AG20443 (cell line): ENCODE measurements around the gene SOX21.
A peak's percentile ranks its signal among the peaks of the same experiment; 100 is the strongest.

ENCODE experiments used
- DNase-seq: peaks from one replicate; pipeline ENCODE4 v3.0.0; 2012; ENCODE audit warnings: low spot score, mixed read lengths

The SOX21 gene

DNA sequence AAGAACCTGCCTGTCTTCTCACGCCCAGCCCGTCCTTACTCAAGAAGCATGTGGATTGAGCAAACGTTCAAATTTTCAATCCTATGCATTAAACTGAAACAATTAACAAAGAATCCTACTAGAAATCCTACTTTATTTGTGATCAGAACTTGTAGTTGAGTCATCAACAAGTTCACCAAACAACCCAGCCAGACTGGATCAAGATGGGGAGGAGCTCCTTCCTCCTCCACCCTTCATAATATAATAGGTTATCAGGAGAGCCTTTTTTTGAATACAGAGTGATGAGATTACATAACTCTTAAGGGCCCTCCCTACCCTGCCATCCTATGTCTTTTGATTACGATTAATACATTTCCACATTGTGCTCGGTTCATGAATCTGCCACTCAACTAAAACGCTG, 32.7 kb downstream of the SOX21 start:
- no peak for DNase-seq

DNA sequence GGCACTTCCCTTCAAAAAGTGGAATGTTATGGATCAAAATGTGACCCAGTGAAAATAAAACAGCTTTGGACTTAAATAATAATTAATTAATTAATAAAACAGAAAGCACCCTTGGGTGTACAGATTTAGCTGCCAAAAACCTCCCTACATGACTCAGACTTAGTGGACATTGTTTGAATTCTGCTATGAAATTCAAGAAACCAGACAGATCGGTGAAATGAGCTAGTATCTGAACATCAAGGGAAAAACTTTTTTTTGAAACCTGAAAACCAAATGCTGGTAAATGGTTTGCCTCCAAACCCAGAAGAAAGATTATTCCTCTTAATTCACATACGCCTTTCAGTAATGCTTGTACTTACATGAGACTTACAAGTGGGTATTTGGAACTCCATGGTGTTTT, 33.5 kb downstream of the SOX21 start:
- DNase-seq: no peak

DNA sequence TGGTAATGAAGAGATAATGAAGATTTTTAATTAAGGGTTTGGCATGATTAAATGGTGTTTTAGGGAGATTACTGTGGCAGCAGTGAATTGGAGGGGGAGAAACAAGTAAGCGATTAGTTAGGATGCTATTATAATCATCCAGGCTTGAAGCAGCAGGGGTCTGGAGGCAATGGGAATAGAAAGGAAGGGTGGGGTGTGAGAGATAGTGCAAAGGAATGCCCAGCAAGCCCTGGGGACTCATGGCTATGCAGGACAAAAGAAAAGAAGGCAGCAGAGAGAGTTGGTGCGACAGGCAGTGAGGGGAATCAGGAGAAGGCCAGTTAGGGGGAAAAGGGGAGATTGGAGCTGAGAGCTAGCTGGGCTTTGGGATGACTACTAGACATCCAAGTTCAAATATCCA, 34.5 kb downstream of the SOX21 start:
- DNase-seq: no peak

DNA sequence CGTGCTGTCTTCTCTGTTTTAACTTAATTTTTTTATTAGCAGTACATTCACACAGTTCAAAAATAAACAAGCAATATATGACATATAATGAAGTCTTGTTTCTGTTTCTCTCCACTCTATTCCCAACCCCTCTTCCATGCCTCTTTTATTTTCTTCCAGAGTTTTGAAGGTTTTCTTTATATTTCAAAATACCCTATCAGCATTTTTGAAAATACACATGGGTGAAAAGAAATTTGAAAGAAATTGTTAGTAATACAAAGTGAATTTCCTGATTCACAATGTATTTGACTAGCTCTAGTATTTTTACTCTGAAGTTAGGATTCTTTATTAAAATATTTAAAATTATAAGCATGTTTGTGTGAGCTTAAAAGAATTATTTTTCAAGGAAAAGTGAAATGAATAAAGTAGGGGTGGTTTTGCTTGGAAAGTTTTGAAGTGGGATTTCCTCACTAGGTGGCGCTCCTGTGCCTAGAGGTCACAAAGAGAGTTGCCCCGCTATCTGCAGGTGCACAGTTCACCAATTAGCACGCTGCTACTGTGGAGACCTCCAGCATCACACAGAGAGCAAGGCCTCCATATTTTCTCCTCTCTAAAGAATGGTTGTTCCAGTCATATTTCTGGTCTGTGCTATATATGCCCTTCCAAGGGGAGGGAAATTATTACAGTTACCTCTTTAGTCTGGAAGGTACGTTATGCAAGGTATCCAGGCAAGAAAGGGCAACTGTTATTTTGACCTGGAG, 37.6 kb downstream of the SOX21 start:
- peak; percentile 61 for DNase-seq

DNA sequence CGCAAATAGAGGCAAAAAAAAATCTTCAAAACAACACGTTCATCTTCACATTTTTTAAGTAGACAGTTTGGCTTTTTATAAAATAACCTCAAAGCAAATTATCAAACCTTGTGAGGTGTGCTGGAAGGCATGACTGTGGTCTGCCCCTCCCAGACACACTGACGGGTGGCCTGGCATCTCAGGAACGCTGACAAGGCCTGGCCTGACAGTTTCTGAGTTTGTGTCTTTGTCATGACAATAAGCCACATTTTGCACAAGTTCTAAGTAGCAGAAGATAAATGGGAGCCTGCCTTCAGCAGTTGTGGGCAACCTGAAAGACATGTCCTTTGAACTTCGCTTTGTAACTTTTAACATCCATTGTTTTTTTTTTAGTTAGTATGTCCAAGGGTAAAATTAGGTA, 38.5 kb downstream of the SOX21 start:
- DNase-seq: no peak

DNA sequence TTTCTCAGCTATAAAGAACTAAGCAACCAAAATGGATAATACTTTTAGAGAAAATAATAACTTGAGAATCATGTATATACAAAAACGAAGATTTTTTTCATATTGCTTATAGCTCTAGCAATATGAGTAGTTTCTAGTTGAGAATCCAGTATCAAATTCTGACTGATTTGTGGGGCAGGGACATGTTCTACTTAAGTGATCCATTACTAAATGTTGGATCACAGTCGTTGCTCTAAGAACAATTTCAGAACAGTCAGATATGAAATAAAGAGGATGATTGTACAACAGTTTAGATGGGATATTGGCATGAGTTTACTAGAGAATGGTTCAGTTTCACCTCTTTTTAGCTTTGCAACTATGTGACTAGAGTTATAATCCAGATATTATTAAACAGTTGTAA, 39.9 kb downstream of the SOX21 start:
- no peak for DNase-seq

DNA sequence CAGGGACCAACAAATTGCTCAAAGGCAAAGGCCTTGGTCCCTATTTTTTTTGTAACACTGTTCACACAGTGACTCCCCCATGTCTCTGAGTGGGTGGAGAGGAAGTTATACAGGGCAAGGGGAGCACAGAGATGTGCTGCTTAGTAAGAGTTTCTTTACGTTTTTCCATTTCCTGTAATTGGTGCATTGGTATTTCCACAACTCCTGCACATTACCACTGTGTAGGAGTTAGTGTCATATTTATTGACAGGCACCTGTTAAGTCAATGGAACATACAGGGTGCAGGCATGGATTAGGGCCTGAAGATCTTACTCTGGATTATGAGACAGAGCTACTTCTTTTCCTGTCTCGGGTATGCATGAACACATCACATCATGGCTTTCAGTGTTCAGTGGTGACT, 45.2 kb downstream of the SOX21 start:
- no peak for DNase-seq

DNA sequence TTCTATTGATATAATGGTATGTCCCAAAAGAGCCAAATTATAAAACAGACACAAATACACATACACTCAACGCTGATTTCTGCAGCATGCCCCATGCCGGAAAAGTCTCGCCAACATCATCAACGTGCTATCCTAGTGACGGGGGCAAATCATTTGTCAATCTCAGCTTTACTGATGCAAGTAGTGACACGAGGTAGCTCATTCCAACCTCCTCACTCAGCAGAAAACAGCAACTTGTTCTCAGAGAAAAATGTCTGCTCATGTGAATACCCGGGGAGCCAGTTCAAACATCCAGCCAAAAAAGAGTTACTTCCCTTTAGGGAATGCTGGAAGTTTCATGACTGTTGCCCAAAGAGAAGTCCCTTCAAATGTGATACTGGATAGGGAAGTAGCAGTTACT, 46.3 kb downstream of the SOX21 start:
- DNase-seq: no peak

DNA sequence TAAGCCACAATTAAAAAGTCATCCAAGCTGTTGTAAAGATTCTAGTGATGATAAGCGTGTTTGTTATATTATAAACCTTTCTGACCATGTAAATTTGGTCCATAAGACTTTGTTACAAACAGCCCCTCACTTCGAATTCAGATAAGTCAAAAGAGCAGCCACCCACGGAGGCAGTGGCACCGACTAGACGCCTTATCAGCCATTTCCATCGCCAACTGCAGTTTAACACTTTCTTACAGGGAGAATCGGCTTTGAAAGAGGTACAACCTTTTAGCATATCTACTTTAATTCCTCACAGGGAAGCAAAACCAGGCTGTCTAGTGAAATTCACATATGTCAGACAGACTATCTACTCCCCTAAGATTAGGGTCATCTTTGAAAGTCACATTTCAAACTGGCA, 47.5 kb downstream of the SOX21 start:
- DNase-seq: no peak

DNA sequence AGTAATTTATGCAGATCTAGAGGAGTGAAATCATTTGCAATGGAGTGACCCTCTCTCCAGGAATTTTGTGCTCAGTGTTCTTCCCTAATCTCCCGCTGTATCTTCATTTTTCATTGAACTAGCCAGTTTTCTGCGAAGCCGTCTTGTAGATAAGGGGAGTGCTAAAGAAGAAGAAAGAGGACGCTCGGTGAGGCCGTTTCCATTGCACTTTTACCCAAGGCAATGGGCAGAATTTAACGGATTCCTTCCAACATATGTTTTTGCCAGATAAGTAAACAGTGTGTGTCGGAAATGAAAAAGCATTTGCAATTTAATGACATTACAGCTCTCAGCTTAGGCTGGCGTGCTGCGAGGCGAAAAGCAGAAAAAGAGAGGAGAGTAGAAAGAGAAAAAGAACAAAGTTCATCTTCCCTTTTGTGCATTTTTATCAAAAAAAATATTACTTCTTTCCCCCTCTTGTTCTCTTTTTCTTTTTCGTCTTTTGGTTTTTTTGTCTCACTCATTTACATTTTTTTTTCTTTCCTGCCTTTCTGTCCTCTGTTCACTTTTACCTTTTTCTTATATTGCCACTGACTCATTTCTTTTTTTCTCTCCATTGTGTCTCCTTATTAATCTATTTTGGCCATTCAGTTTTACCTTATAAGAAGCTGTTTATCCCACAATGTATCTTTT, 49.9 kb downstream of the SOX21 start:
- DNase-seq: no peak

DNA sequence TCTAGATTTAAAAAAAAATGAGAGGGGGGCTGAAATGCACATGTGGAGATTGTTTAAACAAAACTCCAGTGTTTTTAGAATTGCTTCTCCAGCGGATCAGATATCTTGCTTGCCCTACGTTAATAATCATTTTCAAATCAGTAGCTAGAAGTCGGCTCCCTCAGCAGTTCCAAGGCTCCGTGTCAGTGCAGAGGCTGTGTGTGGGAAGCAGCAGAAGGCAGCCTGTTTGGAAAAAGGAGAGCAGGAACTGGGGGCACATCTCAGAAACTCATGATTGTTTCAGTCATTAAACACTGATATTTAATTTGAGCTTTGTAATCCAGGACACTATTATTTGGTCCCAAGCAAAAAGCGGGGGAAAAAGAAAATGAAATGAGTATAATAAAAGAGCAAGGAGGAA, 50.9 kb downstream of the SOX21 start:
- DNase-seq: no peak

DNA sequence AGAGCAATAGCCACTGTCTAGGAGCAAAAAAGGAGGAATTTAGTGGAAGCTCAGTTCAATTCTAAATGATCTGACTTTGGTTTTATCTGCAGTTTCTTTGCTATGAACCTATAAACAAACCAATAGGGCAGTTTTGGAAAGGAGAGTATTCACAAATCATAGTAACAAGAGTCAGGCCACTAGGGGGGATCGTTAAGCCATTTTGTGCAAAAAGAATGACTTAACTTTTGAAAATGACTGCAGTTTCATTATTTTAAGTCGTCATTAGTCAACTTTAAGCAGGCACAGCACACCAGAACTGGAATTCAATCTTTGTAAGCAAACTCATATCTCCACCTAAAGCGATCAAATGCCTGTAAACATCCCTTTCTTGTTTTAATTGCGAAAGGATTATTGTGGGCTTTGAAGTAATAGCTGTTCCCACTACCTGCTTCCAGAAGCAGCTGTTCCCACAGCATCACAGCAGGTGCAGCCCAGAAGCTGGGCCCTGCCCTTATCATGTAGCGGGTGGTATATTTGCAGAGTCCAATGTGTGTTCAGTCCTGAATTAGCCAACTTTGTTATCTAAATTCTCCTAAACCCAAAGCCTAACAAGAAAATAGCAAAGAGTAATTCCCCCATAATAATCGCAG, 51.5 kb downstream of the SOX21 start:
- DNase-seq: peak; percentile 21
